ENCODE measurements around the gene ASCL3.
"Not testable (repeated sequence)": the region's sequence is repeated elsewhere in the genome, so short reads cannot be mapped to it uniquely, and the experiment has no call there.

The ASCL3 gene

GRCh38 chr11:8907116-8907515 is 35.7 kb downstream of the ASCL3 start:
- Histone ChIP-seq H3K4me3 (no peak overlapping the region), H3K27ac (no peak overlapping the region), H3K36me3 (ENCODE audit: insufficient read depth, low read length) (no peaks in the 10 kb centered on the region), H3K9me3 (ENCODE audit: low read depth, low read length) (no peaks in the 10 kb centered on the region), H3K9ac (ENCODE audit: insufficient read length) (no peak overlapping the region)
- DNase-seq (ENCODE audit: low read depth, low spot score): no peak
- TF ChIP-seq EZH2 (IDR thresholded peaks at IDR 0.05) (no peak), POLR2AphosphoS5 (IDR thresholded peaks at IDR 0.05; ENCODE audit: borderline replicate concordance, low read depth, low read length) (no peak), FOXP2 (optimal IDR thresholded peaks at IDR 0.05; ENCODE audit: control extremely low read depth, extremely low read length, insufficient read depth) (no peak)

DNA sequence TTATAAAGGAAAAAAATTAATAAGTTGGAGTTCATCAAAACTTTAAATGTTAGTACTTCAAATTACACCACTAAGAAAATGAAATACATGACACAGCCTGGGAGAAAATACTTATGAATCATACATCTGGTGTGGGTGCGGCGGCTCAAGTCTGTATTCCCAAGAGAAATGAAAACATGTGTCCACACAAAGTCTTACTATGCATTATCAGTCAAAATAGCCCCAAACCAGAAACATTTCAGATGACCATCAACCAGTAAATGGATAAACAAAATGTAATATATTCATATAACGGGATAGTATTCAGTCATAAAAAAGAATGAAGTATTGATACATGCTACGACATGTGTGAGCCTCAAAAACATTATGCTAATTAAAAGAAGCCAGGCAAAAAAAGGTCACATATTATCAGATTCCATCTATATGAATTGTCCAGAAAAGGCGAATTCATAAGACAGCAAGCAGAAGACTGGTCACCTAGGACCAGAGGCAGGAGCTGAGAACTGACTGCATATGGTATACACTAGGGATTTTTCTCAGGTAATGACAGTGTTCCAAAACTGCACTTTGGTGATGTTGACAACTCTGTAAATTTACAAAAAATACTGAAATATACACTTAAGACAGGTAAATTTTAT is 37.2 kb downstream of the ASCL3 start:
- no peak overlapping the region for H3K27ac ChIP-seq
- TF ChIP-seq POLR2AphosphoS5 (IDR thresholded peaks at IDR 0.05; ENCODE audit: borderline replicate concordance, low read depth, low read length): no peak
- TF ChIP-seq FOXP2 (optimal IDR thresholded peaks at IDR 0.05; ENCODE audit: control extremely low read depth, extremely low read length, insufficient read depth): no peak
- no peak for DNase-seq (ENCODE audit: low read depth, low spot score)
- H3K9ac ChIP-seq (ENCODE audit: insufficient read length): no peak overlapping the region
- H3K36me3 ChIP-seq (ENCODE audit: insufficient read depth, low read length): no peaks in the 10 kb centered on the region
- no peak overlapping the region for H3K4me3 ChIP-seq
- no peaks in the 10 kb centered on the region for H3K9me3 ChIP-seq (ENCODE audit: low read depth, low read length)

GRCh38 chr11:8899119-8899753 is 43.6 kb downstream of the ASCL3 start:
- H3K9me3 ChIP-seq (ENCODE audit: low read depth, low read length): no peaks in the 10 kb centered on the region
- no peak for TF ChIP-seq FOXP2 (optimal IDR thresholded peaks at IDR 0.05; ENCODE audit: control extremely low read depth, extremely low read length, insufficient read depth)
- no peak for TF ChIP-seq POLR2AphosphoS5 (IDR thresholded peaks at IDR 0.05; ENCODE audit: borderline replicate concordance, low read depth, low read length)
- TF ChIP-seq EZH2 (IDR thresholded peaks at IDR 0.05): no peak
- no peak overlapping the region for H3K4me3 ChIP-seq
- H3K36me3 ChIP-seq (ENCODE audit: insufficient read depth, low read length): no peaks in the 10 kb centered on the region
- no peak for DNase-seq (ENCODE audit: low read depth, low spot score)
- no peak overlapping the region for H3K9ac ChIP-seq (ENCODE audit: insufficient read length)
- no peak overlapping the region for H3K27ac ChIP-seq

DNA sequence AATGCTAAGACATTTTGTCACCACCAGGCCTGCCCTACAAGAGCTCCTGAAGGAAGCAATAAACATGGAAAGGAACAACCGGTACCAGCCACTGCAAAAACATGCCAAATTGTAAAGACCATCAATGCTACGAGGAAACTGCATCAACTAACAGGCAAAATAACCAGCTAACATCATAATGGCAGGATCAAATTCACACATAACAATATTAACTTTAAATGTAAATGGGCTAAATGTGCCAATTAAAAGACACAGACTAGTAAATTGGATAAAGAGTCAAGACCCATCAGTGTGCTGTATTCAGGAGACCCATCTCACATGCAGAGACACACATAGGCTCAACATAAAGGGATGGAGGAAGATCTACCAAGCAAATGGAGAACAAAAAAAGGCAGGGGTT is 51.6 kb downstream of the ASCL3 start:
- not testable (repeated sequence) for H3K9me3 ChIP-seq (ENCODE audit: low read depth, low read length); H3K27ac ChIP-seq; H3K4me3 ChIP-seq; H3K36me3 ChIP-seq (ENCODE audit: insufficient read depth, low read length); H3K9ac ChIP-seq (ENCODE audit: insufficient read length); DNase-seq (ENCODE audit: low read depth, low spot score)

Measured in SK-N-MC (cell line).